LNCaP clone FGC (cell line): Measurements from ENCODE around the gene DLG1.

ENCODE experiments used
- DNase-seq: peaks from one replicate; pipeline ENCODE4 v3.0.0-alpha.2; 2011; ENCODE audit warnings: low read depth
- H3K4me3 ChIP-seq: 2 replicates; pipeline ENCODE4 v1.5.1; 2011; ENCODE audit warnings: mild to moderate bottlenecking, low read depth, low read length, control low read depth
- CTCF ChIP-seq: IDR thresholded peaks from 2 replicates; pipeline ENCODE4 v1.5.1; 2012; ENCODE audit warnings: mild to moderate bottlenecking; ENCODE audit not compliant: control insufficient read depth, insufficient read depth; ENCODE audit errors: extremely low read depth

DLG1 gene

GRCh38 chr3:197231321-197231720, 67.1 kb downstream of the DLG1 start:
- no peak for TF ChIP-seq CTCF
- no peak for DNase-seq
- H3K4me3 ChIP-seq = no peak overlapping the region

- DNase-seq = no peak
- H3K4me3 ChIP-seq = no peak overlapping the region
- no peak for TF ChIP-seq CTCF
These were observed 68.6 kb downstream of the DLG1 start for GRCh38 chr3:197229836-197230235.

GRCh38 chr3:197229178-197229577, 69.2 kb downstream of the DLG1 start:
- no peak for TF ChIP-seq CTCF
- DNase-seq = no peak
- H3K4me3 ChIP-seq = no peak overlapping the region

GRCh38 chr3:197227780-197228574, 70.4 kb downstream of the DLG1 start:
- H3K4me3 ChIP-seq = no peak overlapping the region
- DNase-seq = no peak
- no peak for TF ChIP-seq CTCF

GRCh38 chr3:197226179-197226578, 72.2 kb downstream of the DLG1 start:
- no peak overlapping the region for H3K4me3 ChIP-seq
- no peak for DNase-seq
- TF ChIP-seq CTCF = no peak

- no peak for DNase-seq
- no peak for TF ChIP-seq CTCF
- H3K4me3 ChIP-seq = no peak overlapping the region
These were observed 72.8 kb downstream of the DLG1 start for GRCh38 chr3:197225579-197225978.

- peak; percentile 23 for DNase-seq
- no peak overlapping the region for H3K4me3 ChIP-seq
- TF ChIP-seq CTCF = peak; percentile 69
These were observed 74.4 kb downstream of the DLG1 start for GRCh38 chr3:197224034-197224444.
